ENCODE results near the gene GH1. TPM values are rescaled to one million over a fixed set of nuclear protein-coding genes. Genes with fewer than 3 reads are reported as not detected.
"Not testable (repeated sequence)": the region's sequence is repeated elsewhere in the genome, so short reads cannot be mapped to it uniquely, and the experiment has no call there.

GH1 gene
- polyA plus RNA-seq, 1 of the 3 experiments (the other 2 are of a cell fraction), result not detected

- POLR2A ChIA-PET, result interaction anchor here (0.6 kb wide), 1 partner anchor 371 kb away, joined by 5 read pairs; no protein-coding TSS in a partner anchor
- Histone ChIP-seq H4K20me1 (ENCODE audit: insufficient read depth) (no peaks in the 10 kb centered on the region), H2AFZ (ENCODE audit: low read depth) (no peak within 1 kb of the TSS), H3K36me3 (replicated peaks in 1 of 2; ENCODE audit: control insufficient read depth in 1 of 2, insufficient read depth in 2 of 2, low read length in 1 of 2) (no peaks in the 10 kb centered on the region), H3K4me2 (no peak within 1 kb of the TSS), H3K4me3 (ENCODE audit: low read depth in 2 of 2, low read length in 1 of 2) (no peak within 1 kb of the TSS), H3K27ac (ENCODE audit: low read depth in 2 of 2, low read length in 1 of 2) (no peak within 1 kb of the TSS), H3K9me2 (no peaks in the 10 kb centered on the region), H3K79me2 (ENCODE audit: insufficient read depth) (no peaks in the 10 kb centered on the region), H3K9me3 (no peaks in the 10 kb centered on the region), H3K9ac (no peak within 1 kb of the TSS), H3K4me1 (ENCODE audit: control insufficient read depth in 1 of 2, insufficient read depth in 2 of 2, low read depth in 1 of 2, low read length in 1 of 2) (no peaks in the 10 kb centered on the region; a peak in 1 of 4 replicates), H3F3A (replicated peaks; ENCODE audit: insufficient read depth) (no peaks in the 10 kb centered on the region), H3K27me3 (ENCODE audit: insufficient read depth) (peaks cover 38% of the 10 kb centered on the region)
- no peak for DNase-seq
- CTCF ChIA-PET, result interaction anchor here (0.6 to 4.6 kb wide), 43 partner anchors 9 to 486 kb away, joined by 3 to 88 read pairs (median 7); partner anchors contain the start of genes GH2 and ICAM2
- 58% methylated on average over 15 of the region's 15 CpGs for WGBS (ENCODE audit: low lambda C conversion rate)
- TF ChIP-seq RCOR1 (IDR thresholded peaks at IDR 0.05; ENCODE audit: low read length) (no peak), POLR2AphosphoS5 (IDR thresholded peaks at IDR 0.05; ENCODE audit: low read depth, low read length) (no peak), FOXJ3 (CRISPR knock-in tag; IDR thresholded peaks at IDR 0.05) (no peak), TEAD4 (IDR thresholded peaks at IDR 0.05; ENCODE audit: borderline replicate concordance, insufficient read depth) (no peak), ELF1 (IDR thresholded peaks at IDR 0.05) (no peak), FOSL2 (IDR thresholded peaks at IDR 0.05; ENCODE audit: borderline replicate concordance, low read depth) (no peak)
These were observed 7.5 kb downstream of the GH1 start, which contains the start of gene CSHL1 for GRCh38 chr17:63911041-63911635. CSHL1 (minus strand) TSS chr17:63911258; CDS start chr17:63911196, 62 bp downstream.

GRCh38 chr17:63910096-63910495 is 8.5 kb downstream of the GH1 start:
- ChIA-PET POLR2A (no interaction called here), CTCF (interaction anchor here (0.8 to 4.6 kb wide), 18 partner anchors 10 to 372 kb away, joined by 3 to 88 read pairs (median 14); no protein-coding TSS in a partner anchor)
- TF ChIP-seq MXI1 (IDR thresholded peaks at IDR 0.05; ENCODE audit: low read depth, low read length), result no peak
- no peak for TF ChIP-seq CHD2 (IDR thresholded peaks at IDR 0.05; ENCODE audit: low read length, partially characterized antibody)
- no peak for TF ChIP-seq JUND (IDR thresholded peaks at IDR 0.05)
- TF ChIP-seq RXRA (IDR thresholded peaks at IDR 0.05; ENCODE audit: borderline replicate concordance, low read depth), result no peak
- H3K4me1 ChIP-seq (ENCODE audit: control insufficient read depth in 1 of 2, insufficient read depth in 2 of 2, low read depth in 1 of 2, low read length in 1 of 2), result no peaks in the 10 kb centered on the region; a peak in 1 of 4 replicates
- no peak overlapping the region for H3K4me2 ChIP-seq
- no peaks in the 10 kb centered on the region for H3F3A ChIP-seq (replicated peaks; ENCODE audit: insufficient read depth)
- no peak overlapping the region for H2AFZ ChIP-seq (ENCODE audit: low read depth)
- H3K27me3 ChIP-seq (ENCODE audit: insufficient read depth), result peaks cover 32% of the 10 kb centered on the region
- H3K9me3 ChIP-seq, result no peaks in the 10 kb centered on the region
- DNase-seq, result no peak
- no peak overlapping the region for H3K9ac ChIP-seq
- no peaks in the 10 kb centered on the region for H3K9me2 ChIP-seq
- H3K79me2 ChIP-seq (ENCODE audit: insufficient read depth), result no peaks in the 10 kb centered on the region
- no peaks in the 10 kb centered on the region for H3K36me3 ChIP-seq (replicated peaks in 1 of 2; ENCODE audit: control insufficient read depth in 1 of 2, insufficient read depth in 2 of 2, low read length in 1 of 2)
- no peak overlapping the region for H3K4me3 ChIP-seq (ENCODE audit: low read depth in 2 of 2, low read length in 1 of 2)
- no peaks in the 10 kb centered on the region for H4K20me1 ChIP-seq (ENCODE audit: insufficient read depth)
- 37% methylated on average over 8 of the region's 14 CpGs for WGBS (ENCODE audit: low lambda C conversion rate)
- no peak overlapping the region for H3K27ac ChIP-seq (ENCODE audit: low read depth in 2 of 2, low read length in 1 of 2)

GRCh38 chr17:63909586-63909985 is 9.1 kb downstream of the GH1 start:
- H3F3A ChIP-seq (replicated peaks; ENCODE audit: insufficient read depth); H2AFZ ChIP-seq (ENCODE audit: low read depth); H3K4me1 ChIP-seq (ENCODE audit: control insufficient read depth in 1 of 2, insufficient read depth in 2 of 2, low read depth in 1 of 2, low read length in 1 of 2); POLR2A ChIA-PET; H3K9ac ChIP-seq; H3K36me3 ChIP-seq (replicated peaks in 1 of 2; ENCODE audit: control insufficient read depth in 1 of 2, insufficient read depth in 2 of 2, low read length in 1 of 2); H3K79me2 ChIP-seq (ENCODE audit: insufficient read depth); H3K9me2 ChIP-seq; H4K20me1 ChIP-seq (ENCODE audit: insufficient read depth); H3K9me3 ChIP-seq; DNase-seq; H3K27ac ChIP-seq (ENCODE audit: low read depth in 2 of 2, low read length in 1 of 2); H3K4me3 ChIP-seq (ENCODE audit: low read depth in 2 of 2, low read length in 1 of 2); H3K4me2 ChIP-seq: not testable (repeated sequence)
- WGBS (ENCODE audit: low lambda C conversion rate), result 80% methylated on average over 9 of the region's 10 CpGs
- CTCF ChIA-PET, result interaction anchor here (2.9 to 4.6 kb wide), 5 partner anchors 10 to 224 kb away, joined by 12 to 88 read pairs (median 17); no protein-coding TSS in a partner anchor
- H3K27me3 ChIP-seq (ENCODE audit: insufficient read depth), result peaks cover 32% of the 10 kb centered on the region

Measured in SK-N-SH (cell line).